Neural cell (in vitro differentiated cells): ENCODE measurements around the gene ANKRD22. TPM values are rescaled to one million over a fixed set of nuclear protein-coding genes. Genes with fewer than 3 reads are reported as not detected.
"Not testable (repeated sequence)": the region's sequence is repeated elsewhere in the genome, so short reads cannot be mapped to it uniquely, and the experiment has no call there.

Experiments
- H2AFZ ChIP-seq: fragments of 200-600, 300-800 bp; sonication (generic), shearing (Covaris generic); 2 replicates; pipeline ENCODE4 v1.6.0; 2014; ENCODE audit warnings: low read depth, mild to moderate bottlenecking, antibody characterized with exemption, low read length, moderate library complexity
- H3F3A ChIP-seq: fragments of 200-600 bp; shearing (Covaris generic); 2 replicates; pipeline ENCODE4 v1.6.1; 2016; ENCODE audit warnings: mild to moderate bottlenecking, moderate library complexity, mixed read lengths, antibody characterized with exemption, low read length; ENCODE audit not compliant: insufficient read depth, poor library complexity, severe bottlenecking
- H3K27ac ChIP-seq: fragments of 200-600, 300-800 bp; sonication (generic), shearing (Covaris generic); 2 replicates; pipeline ENCODE4 v1.5.1; 2014; ENCODE audit warnings: mild to moderate bottlenecking, low read length, moderate library complexity
- H3K27me3 ChIP-seq: fragments of 300-800, 200-600 bp; sonication (generic), shearing (Covaris generic); 2 replicates; pipeline ENCODE4 v1.6.0; 2014; ENCODE audit warnings: mild to moderate bottlenecking, low read depth, low read length, moderate library complexity; ENCODE audit not compliant: insufficient read depth
- H3K36me3 ChIP-seq: fragments of 300-800, 200-600 bp; sonication (generic), shearing (Covaris generic); 2 replicates; pipeline ENCODE4 v1.5.1; 2014; ENCODE audit warnings: mild to moderate bottlenecking, antibody characterized with exemption, low read length, moderate library complexity; ENCODE audit not compliant: insufficient read depth
- H3K4me2 ChIP-seq: fragments of 300-800, 200-600 bp; sonication (generic), shearing (Covaris generic); 2 replicates; pipeline ENCODE4 v1.6.0; 2014; ENCODE audit warnings: mild to moderate bottlenecking, low read length
- H3K4me3 ChIP-seq: fragments of 300-800, 200-600 bp; sonication (generic), shearing (Covaris generic); 2 replicates; pipeline ENCODE4 v1.5.1; 2014; ENCODE audit warnings: mild to moderate bottlenecking, low read length, moderate library complexity
- H3K79me2 ChIP-seq: fragments of 200-600 bp; shearing (Covaris generic); replicated peaks from 2 replicates; pipeline ENCODE4 v1.6.0; 2014; ENCODE audit warnings: mild to moderate bottlenecking, low read length, moderate library complexity; ENCODE audit not compliant: insufficient read depth
- H3K9ac ChIP-seq: fragments of 300-800, 200-600 bp; sonication (generic), shearing (Covaris generic); 2 replicates; pipeline ENCODE4 v1.6.1; 2016; ENCODE audit warnings: mild to moderate bottlenecking, low read length, mixed read lengths
- H3K9me2 ChIP-seq: fragments of 200-600 bp; shearing (Covaris generic); 2 replicates; pipeline ENCODE4 v1.6.1; 2016; ENCODE audit warnings: mild to moderate bottlenecking, low read length, mixed read lengths; ENCODE audit not compliant: insufficient read depth
- H3K9me3 ChIP-seq: fragments of 200-600, 300-800 bp; sonication (generic), shearing (Covaris generic); 2 replicates; pipeline ENCODE4 v1.6.1; 2016; ENCODE audit warnings: mild to moderate bottlenecking, mixed run types, low read length, moderate library complexity, mixed read lengths
- H4K20me1 ChIP-seq: fragments of 200-600 bp; shearing (Covaris generic); 2 replicates; pipeline ENCODE4 v1.6.1; 2016; ENCODE audit warnings: mild to moderate bottlenecking, mixed run types; ENCODE audit not compliant: insufficient read depth
- EP300 ChIP-seq: fragments of 450-650 bp; conservative IDR thresholded peaks from 2 replicates; pipeline ENCODE4 v1.6.1; 2014; ENCODE audit warnings: antibody characterized with exemption, mild to moderate bottlenecking, moderate library complexity; ENCODE audit not compliant: poor library complexity, severe bottlenecking
- EZH2 ChIP-seq: fragments of 200-600, 300-800 bp; shearing (Covaris generic), sonication (generic); IDR thresholded peaks from 2 replicates; pipeline ENCODE4 v1.6.1; 2014; ENCODE audit warnings: antibody characterized with exemption, low read length, borderline replicate concordance, mild to moderate bottlenecking; ENCODE audit not compliant: insufficient read depth, poor library complexity, severe bottlenecking
- MXI1 ChIP-seq: fragments of 450-650 bp; conservative IDR thresholded peaks from 2 replicates; pipeline ENCODE4 v1.6.1; 2014; ENCODE audit warnings: antibody characterized with exemption, mild to moderate bottlenecking; ENCODE audit not compliant: poor library complexity, severe bottlenecking
- POLR2AphosphoS5 ChIP-seq: IDR thresholded peaks from 2 replicates; pipeline ENCODE4 v1.6.1; 2012
- RAD21 ChIP-seq: fragments of 450-650 bp; conservative IDR thresholded peaks from 2 replicates; pipeline ENCODE4 v1.6.1; 2014; ENCODE audit warnings: antibody characterized with exemption, mild to moderate bottlenecking, moderate library complexity
- SMC3 ChIP-seq: fragments of 450-650 bp; conservative IDR thresholded peaks from 2 replicates; pipeline ENCODE4 v1.6.1; 2014; ENCODE audit warnings: antibody characterized with exemption, mild to moderate bottlenecking, moderate library complexity; ENCODE audit not compliant: poor library complexity
- polyA plus RNA-seq: library from polyadenylated mRNA; depleted of rRNA; stranded (reverse); fragments of >200 nt; gene quantifications from 2 replicates; pipeline ENCODE4 v1.2.3, GENCODE V29; 2014
- TF ChIP-seq, protein P1 (sequence below): IDR thresholded peaks from 2 replicates; pipeline ENCODE4 v1.6.1; 2012; ENCODE audit warnings: borderline replicate concordance
- TF ChIP-seq, protein P2 (sequence below): fragments of 450-650 bp; IDR thresholded peaks from 2 replicates; pipeline ENCODE4 v1.5.1; 2014; ENCODE audit warnings: antibody characterized with exemption, mild to moderate bottlenecking, moderate library complexity; ENCODE audit not compliant: poor library complexity, severe bottlenecking

The ANKRD22 gene
- polyA plus RNA-seq, 1 donor from 2014 or later: 0.57 TPM

DNA sequence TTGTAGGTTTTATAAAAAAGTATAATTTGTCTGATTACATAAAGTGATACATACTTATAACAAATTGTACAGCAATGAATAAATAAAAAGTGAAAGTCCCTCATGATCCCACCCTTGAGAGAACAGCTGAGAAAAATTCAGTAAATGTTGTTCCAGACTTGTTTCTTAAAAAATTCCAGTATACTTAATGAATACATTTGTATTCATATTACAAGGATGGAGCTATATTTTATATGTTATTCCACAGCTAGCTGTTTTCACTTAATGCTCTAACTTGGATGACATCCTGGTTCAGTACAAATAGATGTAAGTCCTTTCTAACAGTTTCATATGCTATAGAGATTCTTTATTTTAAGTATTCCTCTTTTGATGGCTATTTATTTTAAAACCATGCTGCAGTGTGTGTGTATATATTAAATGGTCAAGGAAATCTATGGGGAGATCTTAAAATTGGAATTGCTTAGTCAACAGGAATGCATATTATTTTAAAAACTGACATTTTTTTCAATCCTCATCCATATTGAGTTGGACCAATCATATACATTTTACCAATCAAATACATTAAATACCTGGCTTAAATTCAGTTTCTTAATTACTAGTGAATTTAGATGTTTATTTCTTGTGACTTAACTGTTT lies 37.3 kb upstream of the ANKRD22 start:
- no peaks in the 10 kb centered on the region for H4K20me1 ChIP-seq
- no peak overlapping the region for H3K27ac ChIP-seq
- no peak overlapping the region for H3K4me3 ChIP-seq
- H3K36me3 ChIP-seq: no peaks in the 10 kb centered on the region
- no peaks in the 10 kb centered on the region for H3K9me2 ChIP-seq
- H3K9ac ChIP-seq: no peak overlapping the region
- no peaks in the 10 kb centered on the region for H3F3A ChIP-seq
- H3K79me2 ChIP-seq: no peaks in the 10 kb centered on the region
- H3K27me3 ChIP-seq: no peaks in the 10 kb centered on the region
- H3K9me3 ChIP-seq: no peaks in the 10 kb centered on the region
- H3K4me2 ChIP-seq: no peak overlapping the region
- TF ChIP-seq RAD21: no peak
- TF ChIP-seq EP300: no peak
- no peak for TF ChIP-seq MXI1
- TF ChIP-seq POLR2AphosphoS5: no peak
- no peak overlapping the region for H2AFZ ChIP-seq

DNA sequence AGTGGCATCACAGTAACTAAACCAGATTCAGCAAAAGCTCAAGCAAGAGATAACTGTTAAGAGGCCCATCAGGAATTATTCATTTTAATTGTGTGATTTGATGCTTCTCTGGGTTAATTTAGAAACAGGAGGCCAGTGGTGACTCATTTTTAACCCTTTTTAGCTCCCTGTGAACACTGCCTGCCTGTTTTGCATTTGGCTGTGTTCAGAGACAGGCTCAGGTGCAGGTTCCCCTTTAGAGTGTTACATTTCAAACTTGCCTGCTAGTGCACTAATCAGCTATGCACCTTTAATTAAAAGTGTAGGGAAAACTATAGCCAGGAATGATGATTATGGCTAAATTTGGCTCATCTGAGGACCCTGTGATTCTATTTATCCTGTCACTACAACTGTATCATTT lies 34.9 kb upstream of the ANKRD22 start:
- H3K79me2 ChIP-seq: no peaks in the 10 kb centered on the region
- H3K4me2 ChIP-seq: no peak overlapping the region
- TF ChIP-seq, protein P1, sequence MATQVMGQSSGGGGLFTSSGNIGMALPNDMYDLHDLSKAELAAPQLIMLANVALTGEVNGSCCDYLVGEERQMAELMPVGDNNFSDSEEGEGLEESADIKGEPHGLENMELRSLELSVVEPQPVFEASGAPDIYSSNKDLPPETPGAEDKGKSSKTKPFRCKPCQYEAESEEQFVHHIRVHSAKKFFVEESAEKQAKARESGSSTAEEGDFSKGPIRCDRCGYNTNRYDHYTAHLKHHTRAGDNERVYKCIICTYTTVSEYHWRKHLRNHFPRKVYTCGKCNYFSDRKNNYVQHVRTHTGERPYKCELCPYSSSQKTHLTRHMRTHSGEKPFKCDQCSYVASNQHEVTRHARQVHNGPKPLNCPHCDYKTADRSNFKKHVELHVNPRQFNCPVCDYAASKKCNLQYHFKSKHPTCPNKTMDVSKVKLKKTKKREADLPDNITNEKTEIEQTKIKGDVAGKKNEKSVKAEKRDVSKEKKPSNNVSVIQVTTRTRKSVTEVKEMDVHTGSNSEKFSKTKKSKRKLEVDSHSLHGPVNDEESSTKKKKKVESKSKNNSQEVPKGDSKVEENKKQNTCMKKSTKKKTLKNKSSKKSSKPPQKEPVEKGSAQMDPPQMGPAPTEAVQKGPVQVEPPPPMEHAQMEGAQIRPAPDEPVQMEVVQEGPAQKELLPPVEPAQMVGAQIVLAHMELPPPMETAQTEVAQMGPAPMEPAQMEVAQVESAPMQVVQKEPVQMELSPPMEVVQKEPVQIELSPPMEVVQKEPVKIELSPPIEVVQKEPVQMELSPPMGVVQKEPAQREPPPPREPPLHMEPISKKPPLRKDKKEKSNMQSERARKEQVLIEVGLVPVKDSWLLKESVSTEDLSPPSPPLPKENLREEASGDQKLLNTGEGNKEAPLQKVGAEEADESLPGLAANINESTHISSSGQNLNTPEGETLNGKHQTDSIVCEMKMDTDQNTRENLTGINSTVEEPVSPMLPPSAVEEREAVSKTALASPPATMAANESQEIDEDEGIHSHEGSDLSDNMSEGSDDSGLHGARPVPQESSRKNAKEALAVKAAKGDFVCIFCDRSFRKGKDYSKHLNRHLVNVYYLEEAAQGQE: no peak

DNA sequence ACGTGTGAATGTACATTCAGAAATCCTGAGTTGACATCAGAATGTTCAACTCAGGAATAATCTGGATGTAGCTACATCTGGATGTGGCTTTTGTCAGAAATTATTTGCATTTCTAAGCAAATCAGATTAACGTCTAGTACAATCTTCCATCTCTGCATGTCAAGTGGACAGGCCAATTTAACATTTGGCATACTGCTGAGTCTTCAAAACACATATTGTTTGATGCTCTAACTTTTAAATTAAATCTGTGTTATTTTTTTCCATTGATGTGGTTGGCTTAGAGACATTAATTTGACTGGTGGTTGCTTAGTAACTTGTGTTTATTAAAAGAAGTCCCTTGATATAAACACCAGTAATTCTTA lies 31.8 kb upstream of the ANKRD22 start:
- Histone ChIP-seq H3K36me3 (no peaks in the 10 kb centered on the region), H3K27ac (no peak overlapping the region), H3K9ac (no peak overlapping the region), H3K4me3 (no peak overlapping the region), H4K20me1 (no peaks in the 10 kb centered on the region), H3K9me3 (no peaks in the 10 kb centered on the region), H3K4me2 (no peak overlapping the region), H3K9me2 (no peaks in the 10 kb centered on the region), H3F3A (peaks cover 7% of the 10 kb centered on the region), H2AFZ (no peak overlapping the region), H3K27me3 (no peaks in the 10 kb centered on the region), H3K79me2 (no peaks in the 10 kb centered on the region)
- TF ChIP-seq, protein P2, sequence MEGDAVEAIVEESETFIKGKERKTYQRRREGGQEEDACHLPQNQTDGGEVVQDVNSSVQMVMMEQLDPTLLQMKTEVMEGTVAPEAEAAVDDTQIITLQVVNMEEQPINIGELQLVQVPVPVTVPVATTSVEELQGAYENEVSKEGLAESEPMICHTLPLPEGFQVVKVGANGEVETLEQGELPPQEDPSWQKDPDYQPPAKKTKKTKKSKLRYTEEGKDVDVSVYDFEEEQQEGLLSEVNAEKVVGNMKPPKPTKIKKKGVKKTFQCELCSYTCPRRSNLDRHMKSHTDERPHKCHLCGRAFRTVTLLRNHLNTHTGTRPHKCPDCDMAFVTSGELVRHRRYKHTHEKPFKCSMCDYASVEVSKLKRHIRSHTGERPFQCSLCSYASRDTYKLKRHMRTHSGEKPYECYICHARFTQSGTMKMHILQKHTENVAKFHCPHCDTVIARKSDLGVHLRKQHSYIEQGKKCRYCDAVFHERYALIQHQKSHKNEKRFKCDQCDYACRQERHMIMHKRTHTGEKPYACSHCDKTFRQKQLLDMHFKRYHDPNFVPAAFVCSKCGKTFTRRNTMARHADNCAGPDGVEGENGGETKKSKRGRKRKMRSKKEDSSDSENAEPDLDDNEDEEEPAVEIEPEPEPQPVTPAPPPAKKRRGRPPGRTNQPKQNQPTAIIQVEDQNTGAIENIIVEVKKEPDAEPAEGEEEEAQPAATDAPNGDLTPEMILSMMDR: no peak
- TF ChIP-seq POLR2AphosphoS5 (no peak), EZH2 (no peak), SMC3 (no peak), MXI1 (no peak), EP300 (no peak)

More for the DNA sequence above, 34.9 kb upstream of the ANKRD22 start:
- H3F3A ChIP-seq: no peaks in the 10 kb centered on the region
- H3K4me3 ChIP-seq: no peak overlapping the region
- H3K27ac ChIP-seq: no peak overlapping the region
- no peak overlapping the region for H3K9ac ChIP-seq
- no peaks in the 10 kb centered on the region for H4K20me1 ChIP-seq
- H2AFZ ChIP-seq: no peak overlapping the region
- H3K36me3 ChIP-seq: no peaks in the 10 kb centered on the region
- H3K9me3 ChIP-seq: no peaks in the 10 kb centered on the region
- no peaks in the 10 kb centered on the region for H3K9me2 ChIP-seq
- no peaks in the 10 kb centered on the region for H3K27me3 ChIP-seq

DNA sequence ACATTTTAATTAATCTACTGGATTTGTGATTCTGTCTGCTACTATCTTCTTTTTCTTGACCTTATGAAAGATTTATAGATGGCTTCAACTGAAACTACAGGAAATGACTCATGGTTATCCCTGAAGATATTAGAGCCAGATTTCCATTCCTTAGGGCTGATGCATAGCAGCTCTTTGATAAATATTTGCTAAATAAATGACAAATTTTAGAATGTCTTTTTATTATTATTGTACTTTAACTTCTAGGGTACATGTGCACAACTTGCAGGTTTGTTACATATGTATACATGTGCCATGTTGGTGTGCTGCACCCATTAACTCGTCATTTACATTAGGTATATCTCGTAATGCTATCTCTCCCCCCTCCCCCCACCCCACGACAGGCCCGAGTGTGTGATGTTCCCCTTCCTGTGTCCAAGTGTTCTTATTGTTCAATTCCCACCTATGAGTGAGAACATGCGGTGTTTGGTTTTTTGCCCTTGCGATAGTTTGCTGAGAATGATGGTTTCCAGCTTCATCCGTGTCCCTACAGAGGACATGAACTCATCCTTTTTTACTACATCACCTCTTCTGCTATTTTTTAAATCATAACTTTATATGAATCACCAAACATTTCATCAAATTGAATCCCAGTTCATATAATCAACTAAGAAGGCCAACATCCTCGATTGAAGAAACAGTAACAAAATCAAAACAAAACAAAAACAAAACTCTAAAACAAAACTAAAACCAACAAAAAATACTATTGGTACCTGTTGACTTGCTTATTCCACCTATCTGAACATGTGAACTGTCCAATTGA lies 31.2 kb upstream of the ANKRD22 start:
- not testable (repeated sequence) for H2AFZ ChIP-seq, H3K79me2 ChIP-seq, H3K9me3 ChIP-seq, H3K36me3 ChIP-seq, H3K27me3 ChIP-seq, H3K9me2 ChIP-seq, H3K27ac ChIP-seq, H3F3A ChIP-seq, H3K4me2 ChIP-seq, H3K9ac ChIP-seq, H4K20me1 ChIP-seq
- peak overlapping the region; percentile 87 for H3K4me3 ChIP-seq
